ENCODE measurements around the gene PLXDC1.

Gene PLXDC1

GRCh38 chr17:39167476-39167875 lies 16.0 kb upstream of the PLXDC1 start:
- Histone ChIP-seq H4K20me1 (ENCODE audit: insufficient read depth, low read length) (no peaks in the 10 kb centered on the region), H3K36me3 (replicated peaks; ENCODE audit: insufficient read depth, low read length) (no peaks in the 10 kb centered on the region), H3K9me2 (replicated peaks; ENCODE audit: insufficient read depth, low read length) (no peaks in the 10 kb centered on the region), H3K4me1 (ENCODE audit: low read length) (peaks cover 16% of the 10 kb centered on the region), H3K4me2 (ENCODE audit: low read depth, low read length) (peak overlapping the region; percentile 48), H3K4me3 (ENCODE audit: low read length) (no peak overlapping the region), H3F3A (ENCODE audit: insufficient read depth, low read length) (peaks cover 13% of the 10 kb centered on the region; the same call in 1 of the 2 replicates), H3K9ac (ENCODE audit: low read length) (no peak overlapping the region), H3K27me3 (replicated peaks; ENCODE audit: insufficient read depth, low read length) (no peaks in the 10 kb centered on the region), H3K27ac (ENCODE audit: low read length) (no peak overlapping the region), H3K79me2 (ENCODE audit: low read length) (no peaks in the 10 kb centered on the region), H3K9me3 (replicated peaks; ENCODE audit: insufficient read depth, low read length) (no peaks in the 10 kb centered on the region), H2AFZ (ENCODE audit: low read length) (0 out of 2 replicates have a peak overlapping the region, but pooled peaks have one; percentile 12)
- no peak for TF ChIP-seq EZH2 (optimal IDR thresholded peaks at IDR 0.05; ENCODE audit: low read depth, low read length)
- peak; percentile 71 for DNase-seq

DNA sequence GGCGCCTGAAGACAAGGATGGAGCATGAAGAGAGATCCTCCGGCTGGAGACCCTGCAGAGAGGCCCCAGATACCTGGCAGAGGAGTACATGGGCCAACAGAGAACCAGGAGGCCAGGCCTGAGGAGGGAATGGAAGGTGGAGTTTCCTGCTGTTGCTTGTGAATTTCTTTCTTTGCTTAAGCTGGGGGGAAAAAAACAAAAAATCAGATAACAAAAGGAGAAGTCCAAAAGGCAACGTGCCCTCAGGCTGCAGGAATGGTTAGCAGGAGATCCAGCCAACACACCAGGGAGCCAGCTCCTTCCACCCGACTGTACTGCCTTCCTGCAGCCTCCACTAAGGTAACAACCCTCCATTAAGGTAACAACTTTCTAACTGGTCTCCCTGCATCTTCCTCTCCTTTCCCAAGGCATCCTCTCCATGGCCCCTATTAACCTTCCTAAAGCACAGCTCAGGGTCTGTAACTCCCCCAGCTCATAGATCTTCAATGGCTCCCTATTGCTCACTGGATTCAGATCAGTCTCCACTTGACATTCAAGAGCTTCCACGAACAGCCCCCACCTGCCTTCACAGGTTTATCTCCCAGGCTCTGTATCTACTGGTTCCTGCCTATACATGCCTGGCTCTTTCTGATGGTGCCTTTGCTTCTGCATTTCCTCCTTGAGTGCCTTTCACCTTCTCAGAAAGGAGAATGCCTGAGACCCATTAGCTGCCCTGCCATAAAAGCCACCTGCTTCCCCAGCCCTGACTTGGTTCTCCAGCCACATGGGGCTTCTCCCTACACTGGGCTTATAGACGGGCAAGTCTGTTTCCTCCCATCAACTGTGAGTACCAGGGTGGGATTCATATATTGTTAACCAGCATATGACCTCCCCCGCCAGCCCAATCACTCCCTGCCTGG lies 15.2 kb upstream of the PLXDC1 start:
- Histone ChIP-seq H3K9me2 (replicated peaks; ENCODE audit: insufficient read depth, low read length) (no peaks in the 10 kb centered on the region), H3K36me3 (replicated peaks; ENCODE audit: insufficient read depth, low read length) (no peaks in the 10 kb centered on the region), H3K27ac (ENCODE audit: low read length) (no peak overlapping the region), H3K9ac (ENCODE audit: low read length) (no peak overlapping the region), H3K9me3 (replicated peaks; ENCODE audit: insufficient read depth, low read length) (no peaks in the 10 kb centered on the region), H3K27me3 (replicated peaks; ENCODE audit: insufficient read depth, low read length) (no peaks in the 10 kb centered on the region), H3F3A (ENCODE audit: insufficient read depth, low read length) (peaks cover 13% of the 10 kb centered on the region; the same call in 1 of the 2 replicates), H3K4me1 (ENCODE audit: low read length) (peaks cover 16% of the 10 kb centered on the region), H3K79me2 (ENCODE audit: low read length) (no peaks in the 10 kb centered on the region), H3K4me3 (ENCODE audit: low read length) (no peak overlapping the region), H3K4me2 (ENCODE audit: low read depth, low read length) (peak overlapping the region; percentile 48), H4K20me1 (ENCODE audit: insufficient read depth, low read length) (no peaks in the 10 kb centered on the region), H2AFZ (ENCODE audit: low read length) (no peak overlapping the region)
- DNase-seq = no peak
- TF ChIP-seq EZH2phosphoT487 (IDR thresholded peaks at IDR 0.05; ENCODE audit: low read length) (no peak), EZH2 (optimal IDR thresholded peaks at IDR 0.05; ENCODE audit: low read depth, low read length) (no peak)
- TF ChIP-seq, protein P1, sequence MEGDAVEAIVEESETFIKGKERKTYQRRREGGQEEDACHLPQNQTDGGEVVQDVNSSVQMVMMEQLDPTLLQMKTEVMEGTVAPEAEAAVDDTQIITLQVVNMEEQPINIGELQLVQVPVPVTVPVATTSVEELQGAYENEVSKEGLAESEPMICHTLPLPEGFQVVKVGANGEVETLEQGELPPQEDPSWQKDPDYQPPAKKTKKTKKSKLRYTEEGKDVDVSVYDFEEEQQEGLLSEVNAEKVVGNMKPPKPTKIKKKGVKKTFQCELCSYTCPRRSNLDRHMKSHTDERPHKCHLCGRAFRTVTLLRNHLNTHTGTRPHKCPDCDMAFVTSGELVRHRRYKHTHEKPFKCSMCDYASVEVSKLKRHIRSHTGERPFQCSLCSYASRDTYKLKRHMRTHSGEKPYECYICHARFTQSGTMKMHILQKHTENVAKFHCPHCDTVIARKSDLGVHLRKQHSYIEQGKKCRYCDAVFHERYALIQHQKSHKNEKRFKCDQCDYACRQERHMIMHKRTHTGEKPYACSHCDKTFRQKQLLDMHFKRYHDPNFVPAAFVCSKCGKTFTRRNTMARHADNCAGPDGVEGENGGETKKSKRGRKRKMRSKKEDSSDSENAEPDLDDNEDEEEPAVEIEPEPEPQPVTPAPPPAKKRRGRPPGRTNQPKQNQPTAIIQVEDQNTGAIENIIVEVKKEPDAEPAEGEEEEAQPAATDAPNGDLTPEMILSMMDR (IDR thresholded peaks at IDR 0.05; ENCODE audit: low read length) = no peak

GRCh38 chr17:39165841-39166349 lies 14.5 kb upstream of the PLXDC1 start, which contains the start of gene ARL5C:
ARL5C (minus strand) TSS chr17:39166161; CDS start chr17:39165760, 401 bp downstream.
- Histone ChIP-seq H3K9ac (ENCODE audit: low read length) (peak within 1 kb of the TSS; percentile 33; the same call in 1 of the 2 replicates), H3K4me3 (ENCODE audit: low read length) (peak within 1 kb of the TSS; percentile 58), H3F3A (ENCODE audit: insufficient read depth, low read length) (peaks cover 13% of the 10 kb centered on the region; the same call in 1 of the 2 replicates), H2AFZ (ENCODE audit: low read length) (peak within 1 kb of the TSS; percentile 96), H3K27me3 (replicated peaks; ENCODE audit: insufficient read depth, low read length) (no peaks in the 10 kb centered on the region), H4K20me1 (ENCODE audit: insufficient read depth, low read length) (no peaks in the 10 kb centered on the region), H3K79me2 (ENCODE audit: low read length) (no peaks in the 10 kb centered on the region), H3K4me1 (ENCODE audit: low read length) (peaks cover 16% of the 10 kb centered on the region), H3K9me2 (replicated peaks; ENCODE audit: insufficient read depth, low read length) (no peaks in the 10 kb centered on the region), H3K9me3 (replicated peaks; ENCODE audit: insufficient read depth, low read length) (no peaks in the 10 kb centered on the region), H3K27ac (ENCODE audit: low read length) (no peak within 1 kb of the TSS), H3K36me3 (replicated peaks; ENCODE audit: insufficient read depth, low read length) (no peaks in the 10 kb centered on the region), H3K4me2 (ENCODE audit: low read depth, low read length) (peak within 1 kb of the TSS; percentile 78)
- TF ChIP-seq, protein P1 (IDR thresholded peaks at IDR 0.05; ENCODE audit: low read length) = no peak
- TF ChIP-seq EZH2phosphoT487 (IDR thresholded peaks at IDR 0.05; ENCODE audit: low read length) = no peak
- no peak for TF ChIP-seq EZH2 (optimal IDR thresholded peaks at IDR 0.05; ENCODE audit: low read depth, low read length)
- DNase-seq = no peak
